Common myeloid progenitor, CD34-positive (primary cell): ENCODE data around the gene SLC4A5. TPM values are rescaled to one million over a fixed set of nuclear protein-coding genes. Genes with fewer than 3 reads are reported as not detected.

Experiments used
- CTCF ChIA-PET: fragments of 350-600 bp; sonication (Branson Sonifier 250); formaldehyde crosslinking; loops from one replicate; lab custom pipeline; 2021; ENCODE audit warnings: antibody characterized with exemption; lab: Charles Lee
- POLR2A ChIA-PET: fragments of 350-600 bp; sonication (Branson Sonifier 250); formaldehyde crosslinking; loops from one replicate; lab custom pipeline; 2021; ENCODE audit warnings: antibody characterized with exemption; lab: Charles Lee
- DNase-seq, 3 donors: peaks; one replicate each; pipeline versions ENCODE4 v3.0.0 to v3.0.0-alpha.2; 2013
- H3K27ac ChIP-seq, 2 experiments: 1 replicate in 1 of 2; 2 replicates in 1 of 2; pipeline ENCODE4 v1.7.0; 2013; ENCODE audit warnings: inconsistent platforms in 2 of 2, low read length in 2 of 2, mild to moderate bottlenecking in 2 of 2, low read depth in 1 of 2, moderate library complexity in 1 of 2; ENCODE audit not compliant: severe bottlenecking in 2 of 2, insufficient read depth in 1 of 2, poor library complexity in 1 of 2
- H3K27me3 ChIP-seq, 5 experiments: replicated peaks in 2 of 5; 1 replicate in 3 of 5; 2 replicates in 2 of 5; pipeline versions ENCODE4 v1.6.1 to v1.7.0; 2013; ENCODE audit warnings: low read length in 4 of 5, mild to moderate bottlenecking in 2 of 5, moderate library complexity in 2 of 5, inconsistent platforms in 1 of 5; ENCODE audit not compliant: insufficient read depth in 5 of 5, control insufficient read depth in 4 of 5
- H3K36me3 ChIP-seq, 4 experiments: 1 replicate in 2 of 4; 2 replicates in 2 of 4; pipeline versions ENCODE4 v1.6.1 to v1.7.0; 2013; ENCODE audit warnings: low read length in 3 of 4, control low read depth in 1 of 4, mild to moderate bottlenecking in 1 of 4; ENCODE audit not compliant: control insufficient read depth in 4 of 4, insufficient read depth in 4 of 4
- H3K4me1 ChIP-seq, 4 experiments: 1 replicate in 3 of 4; 2 replicates in 1 of 4; pipeline versions ENCODE4 v1.6.1 to v1.7.1; 2013; ENCODE audit warnings: low read length in 3 of 4, mild to moderate bottlenecking in 3 of 4, control low read depth in 1 of 4, inconsistent platforms in 1 of 4, moderate library complexity in 1 of 4; ENCODE audit not compliant: control insufficient read depth in 4 of 4, insufficient read depth in 4 of 4; ENCODE audit errors: control extremely low read depth in 1 of 4
- H3K4me3 ChIP-seq, 7 experiments: 1 replicate in 4 of 7; 2 replicates in 3 of 7; pipeline versions ENCODE4 v1.5.1 to v1.7.0; 2013; ENCODE audit warnings: mild to moderate bottlenecking in 7 of 7, low read length in 6 of 7, moderate library complexity in 6 of 7, inconsistent platforms in 2 of 7, low read depth in 2 of 7, control low read depth in 1 of 7; ENCODE audit not compliant: insufficient read depth in 4 of 7, control insufficient read depth in 1 of 7; ENCODE audit errors: extremely low read depth in 1 of 7
- H3K9me3 ChIP-seq, 5 experiments: 1 replicate in 4 of 5; 2 replicates in 1 of 5; pipeline versions ENCODE4 v1.6.1 to v1.7.1; 2013; ENCODE audit warnings: low read length in 4 of 5, mild to moderate bottlenecking in 2 of 5, inconsistent platforms in 1 of 5, low read depth in 1 of 5, moderate library complexity in 1 of 5; ENCODE audit not compliant: control insufficient read depth in 4 of 5, insufficient read depth in 2 of 5; ENCODE audit errors: control extremely low read depth in 1 of 5
- WGBS: methylation state at CpG from one replicate; pipeline ENCODE4 v1.1.5; 2013; ENCODE audit not compliant: insufficient coverage; 5-methylcytosine and 5-hydroxymethylcytosine counted together
- polyA plus RNA-seq: library from polyadenylated mRNA; unstranded; fragments of 120-200 nt; gene quantifications from one replicate; pipeline ENCODE4 v1.2.1, GENCODE V29; 2013

The SLC4A5 gene, protein sequence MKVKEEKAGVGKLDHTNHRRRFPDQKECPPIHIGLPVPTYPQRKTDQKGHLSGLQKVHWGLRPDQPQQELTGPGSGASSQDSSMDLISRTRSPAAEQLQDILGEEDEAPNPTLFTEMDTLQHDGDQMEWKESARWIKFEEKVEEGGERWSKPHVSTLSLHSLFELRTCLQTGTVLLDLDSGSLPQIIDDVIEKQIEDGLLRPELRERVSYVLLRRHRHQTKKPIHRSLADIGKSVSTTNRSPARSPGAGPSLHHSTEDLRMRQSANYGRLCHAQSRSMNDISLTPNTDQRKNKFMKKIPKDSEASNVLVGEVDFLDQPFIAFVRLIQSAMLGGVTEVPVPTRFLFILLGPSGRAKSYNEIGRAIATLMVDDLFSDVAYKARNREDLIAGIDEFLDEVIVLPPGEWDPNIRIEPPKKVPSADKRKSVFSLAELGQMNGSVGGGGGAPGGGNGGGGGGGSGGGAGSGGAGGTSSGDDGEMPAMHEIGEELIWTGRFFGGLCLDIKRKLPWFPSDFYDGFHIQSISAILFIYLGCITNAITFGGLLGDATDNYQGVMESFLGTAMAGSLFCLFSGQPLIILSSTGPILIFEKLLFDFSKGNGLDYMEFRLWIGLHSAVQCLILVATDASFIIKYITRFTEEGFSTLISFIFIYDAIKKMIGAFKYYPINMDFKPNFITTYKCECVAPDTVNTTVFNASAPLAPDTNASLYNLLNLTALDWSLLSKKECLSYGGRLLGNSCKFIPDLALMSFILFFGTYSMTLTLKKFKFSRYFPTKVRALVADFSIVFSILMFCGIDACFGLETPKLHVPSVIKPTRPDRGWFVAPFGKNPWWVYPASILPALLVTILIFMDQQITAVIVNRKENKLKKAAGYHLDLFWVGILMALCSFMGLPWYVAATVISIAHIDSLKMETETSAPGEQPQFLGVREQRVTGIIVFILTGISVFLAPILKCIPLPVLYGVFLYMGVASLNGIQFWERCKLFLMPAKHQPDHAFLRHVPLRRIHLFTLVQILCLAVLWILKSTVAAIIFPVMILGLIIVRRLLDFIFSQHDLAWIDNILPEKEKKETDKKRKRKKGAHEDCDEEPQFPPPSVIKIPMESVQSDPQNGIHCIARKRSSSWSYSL
- 4.3 TPM for polyA plus RNA-seq

DNA sequence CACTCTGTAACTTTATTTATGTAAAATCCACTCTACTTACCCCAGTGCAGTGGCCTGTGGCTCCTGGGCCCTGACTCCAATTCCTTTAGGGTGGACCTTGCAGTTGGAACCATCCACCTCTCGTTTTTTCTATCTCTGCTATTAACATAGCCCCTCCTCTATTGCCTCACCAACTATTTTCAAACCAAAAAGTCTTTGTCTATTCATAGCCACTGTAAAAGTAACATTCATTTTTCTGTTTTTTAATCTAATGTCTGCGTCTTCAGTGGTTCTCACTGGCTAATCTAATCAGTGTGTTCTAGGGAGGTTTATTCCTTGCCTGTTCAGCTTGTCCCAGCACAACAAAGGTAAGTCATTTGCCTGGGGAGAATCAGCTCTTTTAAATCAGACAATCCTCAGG lies at the start of gene SLC4A5:
Gene SLC4A5, minus strand, starts transcription at position 101 of the 400 bp plus-strand sequence. CDS start 28,393 bp downstream, outside the sequence.
- WGBS = 86% methylated on average over 1 of the region's 2 CpGs
- ChIA-PET POLR2A (no interaction called here), CTCF (interaction anchor here (1.1 to 1.3 kb wide), 2 partner anchors 9 to 272 kb away, joined by 3 to 4 read pairs; no protein-coding TSS in a partner anchor)
- H3K4me1 ChIP-seq = no peaks in the 10 kb centered on the region
- no peak within 1 kb of the TSS for H3K27ac ChIP-seq
- no peak for DNase-seq
- no peaks in the 10 kb centered on the region for H3K27me3 ChIP-seq
- no peaks in the 10 kb centered on the region for H3K9me3 ChIP-seq
- H3K4me3 ChIP-seq = no peak within 1 kb of the TSS
- no peaks in the 10 kb centered on the region for H3K36me3 ChIP-seq

DNA sequence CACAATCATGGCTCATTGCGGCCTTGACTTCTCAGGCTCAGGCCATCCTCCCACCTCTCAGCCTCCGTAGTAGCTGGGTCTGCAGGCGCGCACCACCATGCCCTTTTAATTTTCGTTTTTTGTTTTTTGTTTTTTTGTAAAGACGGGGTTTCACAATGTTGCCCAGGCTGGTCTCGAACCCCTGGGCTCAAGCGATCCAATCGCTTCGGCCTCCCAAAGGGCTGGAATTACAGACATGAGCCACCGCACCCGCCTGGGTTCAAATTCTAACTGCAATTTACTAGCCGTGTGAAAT lies 49.2 kb upstream of the SLC4A5 start:
- Histone ChIP-seq H3K4me1 (peaks cover 11 to 19% (median 14%) of the 10 kb centered on the region in 4 experiments), H3K36me3 (no peaks in the 10 kb centered on the region), H3K4me3 (peak overlapping the region in 4 of 7 experiments; percentile 90 to 98 (median 94)), H3K9me3 (no peaks in the 10 kb centered on the region), H3K27me3 (no peaks in the 10 kb centered on the region), H3K27ac (no peak overlapping the region)
- 85% methylated on average over 12 of the region's 13 CpGs for WGBS
- DNase-seq = no peak
- ChIA-PET POLR2A (no interaction called here), CTCF (interaction anchor here (0.7 to 2.6 kb wide), 4 partner anchors 21 to 195 kb away, joined by 3 to 10 read pairs (median 5); no protein-coding TSS in a partner anchor)

DNA sequence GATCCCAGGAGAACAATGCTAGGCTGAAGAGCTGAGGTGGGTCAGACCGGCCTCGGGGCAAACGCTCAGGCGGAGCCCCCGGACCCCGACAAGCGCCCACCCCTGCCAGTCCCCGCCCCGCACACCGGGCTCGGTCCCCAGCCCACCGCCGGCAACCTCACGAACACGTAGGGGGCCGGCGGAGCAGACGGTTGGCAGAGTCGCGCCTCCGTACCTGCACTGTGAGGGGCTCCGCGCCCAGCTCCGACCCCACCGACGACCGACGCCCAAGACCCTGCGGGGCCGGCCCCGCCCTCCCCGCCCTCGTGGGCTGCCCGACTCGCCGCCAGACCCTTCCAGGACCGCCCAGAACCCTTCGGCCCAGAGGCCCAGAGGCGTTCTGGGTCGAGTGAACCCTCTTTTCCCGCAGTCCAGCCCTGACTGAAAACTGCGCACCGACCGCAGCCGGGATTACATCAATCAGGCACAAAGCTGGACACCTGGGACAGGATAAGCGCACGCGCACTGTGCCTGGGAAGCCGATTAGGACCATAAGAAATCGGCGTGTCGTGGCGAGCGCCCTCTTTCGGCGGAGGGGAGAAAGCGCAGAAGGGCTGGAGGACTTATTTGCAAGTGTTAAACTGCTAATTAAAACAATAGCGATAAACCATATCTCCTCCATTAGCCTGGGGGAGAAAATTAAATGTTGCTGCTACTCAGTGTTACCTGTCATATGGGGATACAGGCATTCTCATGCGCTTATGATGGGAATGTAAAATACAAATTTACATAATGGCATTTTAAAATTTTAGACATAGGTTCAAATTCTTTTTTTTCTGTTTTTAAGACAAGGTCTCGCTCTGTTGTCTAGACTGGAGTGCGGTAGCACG lies 48.6 kb upstream of the SLC4A5 start:
- H3K9me3 ChIP-seq = no peaks in the 10 kb centered on the region
- no peaks in the 10 kb centered on the region for H3K27me3 ChIP-seq
- H3K4me1 ChIP-seq = peaks cover 11 to 19% (median 14%) of the 10 kb centered on the region in 4 experiments
- WGBS = 2% methylated on average over 38 of the region's 62 CpGs
- CTCF ChIA-PET = interaction anchor here (0.7 to 4.0 kb wide), 9 partner anchors 8 to 195 kb away, joined by 3 to 29 read pairs (median 5); partner anchors contain the start of gene DCTN1
- peak; percentile 95 to 97 (median 96) for DNase-seq
- peak overlapping the region; percentile 70 to 98 (median 90) for H3K4me3 ChIP-seq
- H3K27ac ChIP-seq = peak overlapping the region; percentile 97 to 98
- POLR2A ChIA-PET = interaction anchor here (0.6 kb wide), 2 partner anchors 57 to 74 kb away, joined by 3 read pairs; no protein-coding TSS in a partner anchor
- no peaks in the 10 kb centered on the region for H3K36me3 ChIP-seq

DNA sequence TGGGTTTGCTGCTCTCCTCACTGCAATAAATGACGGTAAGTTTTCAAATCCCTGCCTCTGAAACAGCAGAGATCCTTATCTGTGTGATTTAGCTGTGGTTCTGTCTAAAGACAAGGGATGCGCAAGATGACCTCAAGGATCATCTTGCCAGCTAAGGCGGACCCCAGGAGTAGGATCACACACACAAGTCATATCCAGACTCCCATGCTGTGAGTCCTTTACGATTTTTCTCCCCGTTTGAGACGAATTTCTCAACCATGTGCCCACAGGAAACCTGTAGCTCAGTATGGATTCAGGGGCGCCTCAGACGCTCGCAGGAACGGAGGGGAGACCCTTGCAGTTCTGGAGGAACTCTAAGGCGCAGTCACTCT lies 48.0 kb upstream of the SLC4A5 start:
- POLR2A ChIA-PET = interaction anchor here (0.6 kb wide), 2 partner anchors 56 to 74 kb away, joined by 3 read pairs; no protein-coding TSS in a partner anchor
- DNase-seq = peak in 2 of 3 donors; percentile 48 to 61
- no peaks in the 10 kb centered on the region for H3K9me3 ChIP-seq
- no peaks in the 10 kb centered on the region for H3K36me3 ChIP-seq
- CTCF ChIA-PET = interaction anchor here (0.6 to 4.0 kb wide), 9 partner anchors 9 to 181 kb away, joined by 3 to 29 read pairs (median 5); partner anchors contain the start of gene DCTN1
- H3K4me1 ChIP-seq = peaks cover 11 to 19% (median 14%) of the 10 kb centered on the region in 4 experiments
- no peaks in the 10 kb centered on the region for H3K27me3 ChIP-seq
- H3K27ac ChIP-seq = peak overlapping the region; percentile 97 to 98
- 0% methylated on average over 10 of the region's 11 CpGs for whole genome bisulfite sequencing
- H3K4me3 ChIP-seq = peak overlapping the region; percentile 70 to 98 (median 90)

DNA sequence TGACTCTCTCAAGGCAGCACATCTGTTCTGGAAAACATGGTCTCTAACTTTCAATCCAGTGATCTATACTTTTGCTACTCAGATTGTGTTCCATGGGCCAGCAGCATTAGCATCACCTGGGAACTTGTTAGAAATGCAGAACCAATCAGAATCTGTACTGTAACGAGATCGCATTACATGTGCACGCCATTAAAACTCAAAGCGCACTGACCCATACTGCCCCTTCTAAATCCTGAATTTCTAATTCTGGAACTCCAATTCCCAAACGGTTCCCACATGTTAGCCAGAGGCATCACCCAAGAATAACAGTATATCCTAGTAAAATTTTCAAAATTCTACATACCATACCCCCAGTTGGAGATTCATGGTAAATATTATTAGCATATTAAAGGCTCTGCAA lies 47.4 kb upstream of the SLC4A5 start:
- H3K4me1 ChIP-seq = peaks cover 11 to 19% (median 14%) of the 10 kb centered on the region in 4 experiments
- no peaks in the 10 kb centered on the region for H3K27me3 ChIP-seq
- H3K4me3 ChIP-seq = peak overlapping the region in 6 of 7 experiments; percentile 76 to 98 (median 92)
- no peak overlapping the region for H3K27ac ChIP-seq
- no peaks in the 10 kb centered on the region for H3K9me3 ChIP-seq
- ChIA-PET POLR2A (interaction anchor here (0.6 to 0.7 kb wide), 2 partner anchors 56 to 415 kb away, joined by 3 read pairs; no protein-coding TSS in a partner anchor), CTCF (interaction anchor here (0.6 to 4.0 kb wide), 7 partner anchors 9 to 180 kb away, joined by 3 to 29 read pairs (median 7); no protein-coding TSS in a partner anchor)
- DNase-seq = no peak
- 80% methylated on average over 1 of the region's 5 CpGs for WGBS
- peaks cover 0 to under 1% (median 0%) of the 10 kb centered on the region in 4 experiments for H3K36me3 ChIP-seq

DNA sequence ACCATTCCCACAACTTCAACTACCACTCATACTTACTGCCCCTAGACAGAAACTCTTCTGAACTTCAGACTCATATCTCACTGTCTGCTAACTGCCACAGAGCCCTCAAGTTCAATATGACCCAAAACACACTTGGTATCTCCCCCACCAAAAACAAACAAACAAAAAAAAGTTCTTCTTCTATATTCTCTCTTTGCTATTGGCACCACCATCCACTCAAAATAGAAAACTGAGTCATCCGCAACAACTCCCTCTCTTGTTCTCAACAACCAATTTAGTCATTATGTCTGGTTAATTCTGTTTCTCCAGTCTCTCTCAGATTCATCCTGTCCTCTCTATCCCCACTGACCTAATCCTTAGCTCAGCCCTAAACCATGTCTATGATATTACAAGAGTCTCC lies 44.1 kb upstream of the SLC4A5 start:
- ChIA-PET CTCF (interaction anchor here (1.4 kb wide), 1 partner anchor 12 kb away, joined by 4 read pairs; no protein-coding TSS in a partner anchor), POLR2A (no interaction called here)
- H3K27me3 ChIP-seq = no peaks in the 10 kb centered on the region

More for the DNA sequence above, 44.1 kb upstream of the SLC4A5 start:
- DNase-seq = no peak
- Histone ChIP-seq H3K4me3 (no peak overlapping the region), H3K4me1 (peaks cover 11 to 19% (median 14%) of the 10 kb centered on the region in 4 experiments), H3K9me3 (no peaks in the 10 kb centered on the region), H3K36me3 (peaks cover 0 to 22% (median 6%) of the 10 kb centered on the region in 4 experiments), H3K27ac (no peak overlapping the region)
- WGBS = 100% methylated on average over 1 of the region's 1 CpG
